ENCODE measurements around the gene ADAM11. TPM values are rescaled to one million over a fixed set of nuclear protein-coding genes. Genes with fewer than 3 reads are reported as not detected.
A peak's percentile ranks its signal among the peaks of the same experiment; 100 is the strongest.

The ADAM11 gene
- total and polyA plus RNA-seq, 9 of the 15 experiments (the other 6 are each of a cell fraction or from before 2014, with no cell fraction given), result 0.01 to 0.31 (median 0.14) TPM; not detected in 2

GRCh38 chr17:44775136-44775837 lies 16.5 kb downstream of the ADAM11 start (continued):
- no peak for TF ChIP-seq HOMEZ (CRISPR knock-in tag; IDR thresholded peaks at IDR 0.05)
- TF ChIP-seq SP1 (CRISPR knock-in tag; IDR thresholded peaks at IDR 0.05), result no peak; the same call in 1 of the 2 replicates
- no peak for TF ChIP-seq NELFE (IDR thresholded peaks at IDR 0.05; ENCODE audit: insufficient read depth, insufficient read length)
- TF ChIP-seq MBD2 (IDR thresholded peaks at IDR 0.05; ENCODE audit: borderline replicate concordance, low read depth), result no peak
- TF ChIP-seq ZNF780A (CRISPR knock-in tag; IDR thresholded peaks at IDR 0.05), result no peak
- no peak for TF ChIP-seq PHF20 (IDR thresholded peaks at IDR 0.05; ENCODE audit: partially characterized antibody)
- no peak for TF ChIP-seq ZKSCAN3 (CRISPR knock-in tag; IDR thresholded peaks at IDR 0.05)
- no peak for TF ChIP-seq ZBTB43 (CRISPR knock-in tag; IDR thresholded peaks at IDR 0.05)
- TF ChIP-seq ZBED1 (IDR thresholded peaks at IDR 0.05), result peak; percentile 14; the same call in 1 of the 2 replicates
- TF ChIP-seq GABPB1 (CRISPR knock-in tag; IDR thresholded peaks at IDR 0.05), result peak; percentile 64; the same call in 1 of the 2 replicates
- no peak for TF ChIP-seq TRIM28 (IDR thresholded peaks at IDR 0.05)
- no peak for TF ChIP-seq ZNF695 (CRISPR knock-in tag; IDR thresholded peaks at IDR 0.05)
- TF ChIP-seq CBFA2T3 (IDR thresholded peaks at IDR 0.05), result no peak
- peak; percentile 68 for TF ChIP-seq PKNOX1 (IDR thresholded peaks at IDR 0.05)
- peak; percentile 96 for TF ChIP-seq CREM (IDR thresholded peaks at IDR 0.05; ENCODE audit: low read depth)
- no peak for TF ChIP-seq POU5F1 (IDR thresholded peaks at IDR 0.05; ENCODE audit: borderline replicate concordance, low read depth, low read length, partially characterized antibody)
- TF ChIP-seq SIN3A (IDR thresholded peaks at IDR 0.05; ENCODE audit: borderline replicate concordance in 2 of 2, control insufficient read depth in 1 of 2, low read depth in 2 of 2, low read length in 2 of 2), result peak in 1 of 2 experiments; percentile 88; a peak in 1 of 4 replicates
- TF ChIP-seq HDAC1 (IDR thresholded peaks at IDR 0.05), result peak in 1 of 2 experiments; percentile 88; a peak in 2 of 4 replicates
- TF ChIP-seq NR1H2 (CRISPR knock-in tag; IDR thresholded peaks at IDR 0.05), result no peak
- TF ChIP-seq TBP (optimal IDR thresholded peaks at IDR 0.05; ENCODE audit: low read depth, low read length), result peak; percentile 68
- TF ChIP-seq GTF2F1 (IDR thresholded peaks at IDR 0.05; ENCODE audit: low read depth, low read length), result no peak
- TF ChIP-seq HMGXB4 (CRISPR knock-in tag; IDR thresholded peaks at IDR 0.05), result no peak
- TF ChIP-seq ATF1 (CRISPR knock-in tag; IDR thresholded peaks at IDR 0.05), result peak; percentile 66
- peak; percentile 73 for TF ChIP-seq ATF1 (tag; IDR thresholded peaks at IDR 0.05)
- TF ChIP-seq FOXA1 (IDR thresholded peaks at IDR 0.05; ENCODE audit: borderline replicate concordance), result no peak
